Tibial nerve (tissue), 4 donors: ENCODE data around the gene MAD2L2. TPM values are rescaled to one million over a fixed set of nuclear protein-coding genes. Genes with fewer than 3 reads are reported as not detected.

Source experiments
- DNase-seq, 2 donors: peaks; one replicate each; pipeline ENCODE4 v3.0.0-alpha.2; 2019; ENCODE audit warnings: low spot score in 2 of 2
- H3K27ac ChIP-seq, 4 donors: fragments of 200-600 bp; sonication (generic) in 3 of 4; one replicate each; pipeline ENCODE4 v1.5.1; 2017 to 2019; ENCODE audit warnings: mild to moderate bottlenecking in 1 of 4
- H3K27me3 ChIP-seq, 2 donors: fragments of 200-600 bp; sonication (generic) in 1 of 2; one replicate each; pipeline versions ENCODE4 v1.5.1 to v1.6.0; 2017 to 2019
- H3K36me3 ChIP-seq, 3 donors: fragments of 200-600 bp; sonication (generic); one replicate each; pipeline ENCODE4 v1.5.1; 2018 to 2019
- H3K4me1 ChIP-seq, 4 donors: fragments of 200-600 bp; sonication (generic) in 3 of 4; one replicate each; pipeline ENCODE4 v1.5.1; 2017 to 2019
- H3K4me3 ChIP-seq, 4 donors: fragments of 200-600 bp; sonication (generic) in 3 of 4; one replicate each; pipeline ENCODE4 v1.5.1; 2017 to 2019; ENCODE audit warnings: mild to moderate bottlenecking in 1 of 4, moderate library complexity in 1 of 4
- H3K9me3 ChIP-seq, 4 donors: fragments of 200-600 bp; sonication (generic) in 3 of 4; one replicate each; pipeline ENCODE4 v1.5.1; 2017 to 2019
- CTCF ChIP-seq, 5 experiments: fragments of 200-600 bp in 3 of 5; fragments of 450-650 bp in 2 of 5; sonication (generic) in 3 of 5; IDR thresholded peaks; one replicate each; pipeline ENCODE4 v1.5.1; 2016 to 2019; ENCODE audit warnings: antibody characterized with exemption in 5 of 5, mild to moderate bottlenecking in 3 of 5, moderate library complexity in 2 of 5
- EP300 ChIP-seq, 2 donors: sonication (generic); formaldehyde crosslinking; IDR thresholded peaks; one replicate each; pipeline ENCODE4 v1.6.1; 2017; ENCODE audit warnings: antibody characterized with exemption in 2 of 2, mild to moderate bottlenecking in 1 of 2
- POLR2A ChIP-seq, 2 donors: fragments of 450-650 bp; IDR thresholded peaks; one replicate each; pipeline ENCODE4 v1.6.1; 2017; ENCODE audit warnings: antibody characterized with exemption in 2 of 2, mild to moderate bottlenecking in 2 of 2, moderate library complexity in 2 of 2
- WGBS, 2 donors: methylation state at CpG; one replicate each; pipeline ENCODE4 v1.1.5; 2018; 5-methylcytosine and 5-hydroxymethylcytosine counted together
- total RNA-seq, 4 donors: library from RNA; depleted of rRNA; stranded (reverse); fragments of >200 nt; gene quantifications; one replicate each; pipeline ENCODE4 v1.1.0, GENCODE V29; 2016

The MAD2L2 gene
- 10 to 100 TPM; 28.2 to 56.1 (median 32.3) TPM for total RNA-seq

- 0% methylated on average over 31 to 35 of the region's 71 CpGs for WGBS, 2 donors
- Histone ChIP-seq H3K36me3 (peaks cover 0 to 17% (median under 1%) of the 10 kb centered on the region in 3 donors), H3K27me3 (no peaks in the 10 kb centered on the region), H3K4me3 (peak within 1 kb of the TSS; percentile 61 to 97 (median 82)), H3K27ac (peak within 1 kb of the TSS; percentile 58 to 95 (median 86)), H3K9me3 (no peaks in the 10 kb centered on the region), H3K4me1 (peaks cover 0 to 28% (median 4%) of the 10 kb centered on the region in 4 donors)
- TF ChIP-seq EP300 (IDR thresholded peaks at IDR 0.05), result peak in 1 of 2 donors; percentile 81
- TF ChIP-seq CTCF (IDR thresholded peaks at IDR 0.05), result no peak
- TF ChIP-seq POLR2A (IDR thresholded peaks at IDR 0.05), result peak; percentile 18 to 61
- DNase-seq, result peak; percentile 73 to 75
Observed at GRCh38 chr1:11681071-11681771, at the start of gene MAD2L2. Gene MAD2L2 (minus strand): TSS chr1:11681148. CDS start chr1:11680601, 547 bp downstream.

GRCh38 chr1:11730429-11730891, 49.5 kb upstream of the MAD2L2 start:
- Histone ChIP-seq H3K4me1 (peaks cover 0 to 48% (median 24%) of the 10 kb centered on the region in 4 donors), H3K4me3 (no peak overlapping the region), H3K36me3 (no peaks in the 10 kb centered on the region), H3K27ac (peak overlapping the region in 3 of 4 donors; percentile 79 to 97 (median 88)), H3K9me3 (no peaks in the 10 kb centered on the region), H3K27me3 (no peaks in the 10 kb centered on the region)
- no peak for DNase-seq
- TF ChIP-seq POLR2A (IDR thresholded peaks at IDR 0.05), result no peak
- TF ChIP-seq EP300 (IDR thresholded peaks at IDR 0.05), result peak in 1 of 2 donors; percentile 56
- WGBS, 2 donors, result 36 to 56% methylated on average over 5 of the region's 5 CpGs

GRCh38 chr1:11729498-11730428, 48.8 kb upstream of the MAD2L2 start:
- Histone ChIP-seq H3K36me3 (no peaks in the 10 kb centered on the region), H3K27ac (peak overlapping the region in 1 of 4 donors; percentile 48), H3K27me3 (no peaks in the 10 kb centered on the region), H3K9me3 (no peaks in the 10 kb centered on the region), H3K4me1 (peaks cover 0 to 44% (median 22%) of the 10 kb centered on the region in 4 donors), H3K4me3 (no peak overlapping the region)
- WGBS, 2 donors, result 59 to 63% methylated on average over 26 of the region's 26 CpGs
- peak in 1 of 2 donors; percentile 36 for DNase-seq
- TF ChIP-seq EP300 (IDR thresholded peaks at IDR 0.05), result no peak
- no peak for TF ChIP-seq POLR2A (IDR thresholded peaks at IDR 0.05)
- no peak for TF ChIP-seq CTCF (IDR thresholded peaks at IDR 0.05)

- Histone ChIP-seq H3K27me3 (no peaks in the 10 kb centered on the region), H3K4me1 (peaks cover 0 to 44% (median 22%) of the 10 kb centered on the region in 4 donors), H3K4me3 (no peak overlapping the region), H3K9me3 (no peaks in the 10 kb centered on the region), H3K36me3 (no peaks in the 10 kb centered on the region), H3K27ac (no peak overlapping the region)
- DNase-seq, result no peak
- 92 to 95% methylated on average over 11 of the region's 11 CpGs for WGBS, 2 donors
- TF ChIP-seq CTCF (IDR thresholded peaks at IDR 0.05) (no peak), POLR2A (IDR thresholded peaks at IDR 0.05) (no peak), EP300 (IDR thresholded peaks at IDR 0.05) (no peak)
Observed at GRCh38 chr1:11729155-11729497, 48.2 kb upstream of the MAD2L2 start.

GRCh38 chr1:11728126-11728806, 47.3 kb upstream of the MAD2L2 start:
- no peak for DNase-seq
- Histone ChIP-seq H3K27ac (no peak overlapping the region), H3K27me3 (no peaks in the 10 kb centered on the region), H3K4me3 (no peak overlapping the region), H3K36me3 (no peaks in the 10 kb centered on the region), H3K4me1 (peaks cover 0 to 42% (median 22%) of the 10 kb centered on the region in 4 donors), H3K9me3 (no peaks in the 10 kb centered on the region)
- no peak for TF ChIP-seq POLR2A (IDR thresholded peaks at IDR 0.05)
- TF ChIP-seq CTCF (IDR thresholded peaks at IDR 0.05), result no peak
- no peak for TF ChIP-seq EP300 (IDR thresholded peaks at IDR 0.05)
- 92 to 93% methylated on average over 4 of the region's 4 CpGs for WGBS, 2 donors
